Adrenal gland (tissue), 12 donors: ENCODE results near the gene FBLIM1. TPM values are rescaled to one million over a fixed set of nuclear protein-coding genes. Genes with fewer than 3 reads are reported as not detected.

ENCODE experiments used
- DNase-seq, 7 donors: peaks; one replicate each; pipeline ENCODE4 v3.0.0-alpha.2; 2019 to 2020
- H3K27ac ChIP-seq, 5 donors: fragments of 200-600 bp; sonication (generic) in 4 of 5; 1 replicate in 3 of 5; 2 replicates in 2 of 5; pipeline versions ENCODE4 v1.5.1 to v1.8.0; 2016 to 2020; ENCODE audit warnings: mild to moderate bottlenecking in 1 of 5
- H3K27me3 ChIP-seq: fragments of 200-600 bp; 2 replicates; pipeline ENCODE4 v1.8.0; 2021
- H3K36me3 ChIP-seq, 2 donors: fragments of 200-600 bp; replicated peaks in 1 of 2; 1 replicate in 1 of 2; 2 replicates in 1 of 2; pipeline versions ENCODE4 v1.5.1 to v1.8.0; 2018 to 2022
- H3K4me1 ChIP-seq, 2 donors: fragments of 200-600 bp; replicated peaks in 1 of 2; 1 replicate in 1 of 2; 2 replicates in 1 of 2; pipeline versions ENCODE4 v1.5.1 to v1.8.0; 2018 to 2021
- H3K4me3 ChIP-seq, 4 donors: fragments of 200-600 bp; sonication (generic) in 3 of 4; one replicate each; pipeline ENCODE4 v1.5.1; 2016 to 2018
- H3K9me3 ChIP-seq, 3 donors: fragments of 200-600 bp; sonication (generic) in 1 of 3; replicated peaks in 1 of 3; 1 replicate in 2 of 3; 2 replicates in 1 of 3; pipeline versions ENCODE4 v1.5.1 to v1.8.0; 2016 to 2021
- POLR2A ChIP-seq, 2 donors: fragments of 450-650 bp; IDR thresholded peaks; one replicate each; pipeline ENCODE4 v1.6.1; 2017; ENCODE audit warnings: antibody characterized with exemption in 2 of 2, mild to moderate bottlenecking in 2 of 2, moderate library complexity in 1 of 2
- WGBS, 4 donors: extraction: QIAGEN DNeasy Blood & Tissue Kit in 2 of 4; methylation state at CpG; one replicate each; pipeline versions ENCODE4 v1.1.5 to v1.1.7; 2013 to 2017; 5-methylcytosine and 5-hydroxymethylcytosine counted together
- intact Hi-C, 2 donors: fragments of 100-400 bp; cut with DNase I; formaldehyde crosslinking; loops; one replicate each; pipeline versions ENCODE4 v1.14.1 to v1.15.0; 2022 to 2023
- polyA plus RNA-seq, 3 donors: library from polyadenylated mRNA; stranded (reverse); fragments of 200-250 nt in 2 of 3; fragments of 350-450 nt in 1 of 3; fragmentation: Illumina TruSeq in 1 of 3; extraction: RNeasy Lipid Tissue Mini Kit (QIAGEN cat#74804) in 1 of 3; gene quantifications; one replicate each; pipeline ENCODE4 v1.2.3, GENCODE V29; 2013 to 2014
- total RNA-seq, 9 donors: library from RNA; depleted of rRNA in 4 of 9; stranded (reverse); fragments of >200 nt in 4 of 9; fragments of 120-200 nt in 1 of 9; fragmentation: NEBNext Ultra II Directional in 1 of 9; extraction: Animal tissue kit (Norgen Biotek cat#: 25700) in 1 of 9; gene quantifications; one replicate each; pipeline versions ENCODE4 v1.1.0 to v1.2.4, GENCODE V29; 2013 to 2023
- TF ChIP-seq, protein P1 (sequence below), 6 experiments: fragments of 450-650 bp in 4 of 6; fragments of 200-600 bp in 2 of 6; sonication (generic) in 1 of 6; IDR thresholded peaks; 1 replicate in 5 of 6; 2 replicates in 1 of 6; pipeline versions ENCODE4 v1.5.1 to v1.8.0; 2016 to 2021; ENCODE audit warnings: antibody characterized with exemption in 6 of 6, mild to moderate bottlenecking in 2 of 6, moderate library complexity in 1 of 6
- donor health status: healthy with polysubstance abuse.
- donor health status: Bipolar disorder and iron deficiency.
- donor health status: DM: yes; HTN: yes; CAD: no.
- donor health status: DM: no; HTN: no; CAD: no.
- donor health status: DM: no; HTN: no; CAD: no.
- donor health status: DM: yes; HTN: yes; CAD: no.

FBLIM1 gene
- total and polyA plus RNA-seq, 12 donors, result 4.0 to 103 (median 44.4) TPM

- 0 to 1% (median 0%) methylated on average over 12 to 77 of the region's 77 CpGs for WGBS, 4 donors
- H3K9me3 ChIP-seq, result no peaks in the 10 kb centered on the region
- intact Hi-C loops, result no loop called here
- H3K36me3 ChIP-seq, result no peaks in the 10 kb centered on the region
- peak overlapping the region; percentile 96 to 100 (median 99) for H3K27ac ChIP-seq
- TF ChIP-seq, protein P1, sequence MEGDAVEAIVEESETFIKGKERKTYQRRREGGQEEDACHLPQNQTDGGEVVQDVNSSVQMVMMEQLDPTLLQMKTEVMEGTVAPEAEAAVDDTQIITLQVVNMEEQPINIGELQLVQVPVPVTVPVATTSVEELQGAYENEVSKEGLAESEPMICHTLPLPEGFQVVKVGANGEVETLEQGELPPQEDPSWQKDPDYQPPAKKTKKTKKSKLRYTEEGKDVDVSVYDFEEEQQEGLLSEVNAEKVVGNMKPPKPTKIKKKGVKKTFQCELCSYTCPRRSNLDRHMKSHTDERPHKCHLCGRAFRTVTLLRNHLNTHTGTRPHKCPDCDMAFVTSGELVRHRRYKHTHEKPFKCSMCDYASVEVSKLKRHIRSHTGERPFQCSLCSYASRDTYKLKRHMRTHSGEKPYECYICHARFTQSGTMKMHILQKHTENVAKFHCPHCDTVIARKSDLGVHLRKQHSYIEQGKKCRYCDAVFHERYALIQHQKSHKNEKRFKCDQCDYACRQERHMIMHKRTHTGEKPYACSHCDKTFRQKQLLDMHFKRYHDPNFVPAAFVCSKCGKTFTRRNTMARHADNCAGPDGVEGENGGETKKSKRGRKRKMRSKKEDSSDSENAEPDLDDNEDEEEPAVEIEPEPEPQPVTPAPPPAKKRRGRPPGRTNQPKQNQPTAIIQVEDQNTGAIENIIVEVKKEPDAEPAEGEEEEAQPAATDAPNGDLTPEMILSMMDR (IDR thresholded peaks at IDR 0.05), result no peak
- peak; percentile 66 to 85 for TF ChIP-seq POLR2A (IDR thresholded peaks at IDR 0.05)
- DNase-seq, result peak; percentile 84 to 95 (median 88)
- H3K27me3 ChIP-seq, result no peaks in the 10 kb centered on the region
- peaks cover 7 to 17% of the 10 kb centered on the region in 2 donors for H3K4me1 ChIP-seq
- peak overlapping the region; percentile 58 to 77 (median 72) for H3K4me3 ChIP-seq
Measured at GRCh38 chr1:15834406-15835204, 76.0 kb downstream of the FBLIM1 start.

DNA sequence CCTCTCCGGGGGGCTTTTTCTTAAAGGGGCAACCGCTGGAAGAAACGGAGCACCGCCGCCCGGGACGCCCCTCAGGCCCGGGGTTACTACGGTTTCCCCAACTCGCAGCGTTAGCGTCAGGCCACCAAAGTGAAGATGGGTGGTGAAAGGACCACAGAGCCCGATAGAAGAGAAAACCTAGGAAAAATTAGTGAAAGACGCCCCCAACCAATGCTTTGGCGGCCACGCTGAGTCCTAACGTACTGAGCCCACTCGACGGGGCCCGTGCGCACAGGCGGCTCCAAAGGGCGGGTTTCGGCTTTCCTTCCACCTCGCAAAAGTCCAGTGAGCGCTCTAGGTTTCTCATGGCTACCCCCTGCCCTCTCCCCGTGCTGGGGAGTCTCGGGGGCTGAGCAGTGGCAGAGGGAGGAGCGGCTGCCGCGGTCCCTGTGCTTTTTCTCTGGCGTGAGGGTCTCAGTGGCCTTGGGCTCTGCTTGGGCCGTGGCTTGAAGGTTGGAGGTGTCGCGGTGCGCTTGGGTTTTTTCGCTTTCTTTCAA is 76.7 kb downstream of the FBLIM1 start:
- peak overlapping the region; percentile 96 to 100 (median 99) for H3K27ac ChIP-seq
- DNase-seq, result no peak
- intact Hi-C loops, result no loop called here
- H3K4me3 ChIP-seq, result peak overlapping the region; percentile 58 to 77 (median 72)
- no peaks in the 10 kb centered on the region for H3K27me3 ChIP-seq
- no peak for TF ChIP-seq POLR2A (IDR thresholded peaks at IDR 0.05)
- TF ChIP-seq, protein P1 (IDR thresholded peaks at IDR 0.05), result no peak
- no peaks in the 10 kb centered on the region for H3K9me3 ChIP-seq
- WGBS, 4 donors, result 0 to 1% (median 0%) methylated on average over 4 to 37 of the region's 37 CpGs
- peaks cover 7 to 17% of the 10 kb centered on the region in 2 donors for H3K4me1 ChIP-seq
- H3K36me3 ChIP-seq, result no peaks in the 10 kb centered on the region

DNA sequence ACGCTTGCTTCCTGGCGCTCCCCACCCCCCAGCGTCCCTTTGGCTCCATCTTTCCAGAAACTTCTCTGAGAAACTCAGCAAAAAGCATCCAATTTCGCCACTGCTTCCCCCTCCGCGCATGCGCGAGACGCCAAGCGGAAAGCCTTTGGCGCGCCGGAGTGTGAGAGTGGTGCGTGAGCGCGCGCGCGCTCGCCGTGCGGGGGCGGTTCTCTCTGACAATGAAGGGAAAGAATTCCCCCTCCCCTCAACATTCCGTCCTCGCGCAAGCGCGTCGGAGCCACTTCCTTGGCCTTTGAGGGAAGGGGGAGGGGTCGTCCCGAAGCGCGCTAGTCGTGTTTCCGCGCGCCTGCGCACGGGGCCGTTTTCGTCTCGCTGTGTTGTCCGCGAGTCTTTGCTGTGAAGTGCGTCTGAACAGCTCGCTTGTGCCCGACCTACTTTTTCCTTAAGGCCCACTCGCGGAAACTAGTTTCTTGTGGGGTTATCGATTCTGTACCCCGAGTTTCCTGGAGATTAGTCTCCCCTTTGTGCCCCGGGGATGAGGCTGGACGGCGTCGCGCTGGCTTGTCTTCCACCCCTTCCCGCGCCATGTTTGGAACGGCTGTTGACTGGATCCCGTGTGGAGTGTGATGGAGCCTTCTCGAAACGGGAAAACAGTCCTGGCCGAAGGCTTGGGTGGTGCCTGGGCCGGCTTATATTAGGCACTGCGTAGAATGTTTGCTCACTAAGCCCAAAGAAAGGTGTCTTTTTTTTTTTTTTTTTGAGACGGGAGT is 77.3 kb downstream of the FBLIM1 start:
- Histone ChIP-seq H3K9me3 (no peaks in the 10 kb centered on the region), H3K27me3 (no peaks in the 10 kb centered on the region), H3K36me3 (no peaks in the 10 kb centered on the region), H3K4me3 (peak overlapping the region in 3 of 4 donors; percentile 68 to 77 (median 76)), H3K27ac (peak overlapping the region; percentile 96 to 100 (median 99)), H3K4me1 (peaks cover 7 to 14% of the 10 kb centered on the region in 2 donors)
- TF ChIP-seq, protein P1 (IDR thresholded peaks at IDR 0.05), result no peak
- TF ChIP-seq POLR2A (IDR thresholded peaks at IDR 0.05), result peak; percentile 83 to 96
- peak; percentile 99 to 100 (median 99) for DNase-seq
- WGBS, 4 donors, result 2 to 6% (median 3%) methylated on average over 35 to 66 of the region's 66 CpGs
- intact Hi-C loops, result no loop called here

Other genes starting within 250 kb of the FBLIM1 start
- gene CASP9, start 234.6 kb upstream of the FBLIM1 start, total RNA-seq, result 100 to 1,000 TPM in 1 of 9 donors, 10 to 100 TPM in 8; 16.1 to 132 (median 23.9) TPM
- gene CASP9, start 234.6 kb upstream of the FBLIM1 start, polyA plus RNA-seq, result 10 to 100 TPM; 55.7 to 63.6 (median 62.5) TPM
- gene DNAJC16, start 231.9 kb upstream of the FBLIM1 start, total RNA-seq, result 10 to 100 TPM; 12.2 to 34.0 (median 21.4) TPM
- gene DNAJC16, start 231.9 kb upstream of the FBLIM1 start, polyA plus RNA-seq, result 10 to 100 TPM in 1 of 3 donors, 1 to 10 TPM in 2; 4.8 to 13.6 (median 8.0) TPM
- 10 to 100 TPM in 1 of 9 donors, 1 to 10 TPM in 7, under 1 TPM in 1; 0.37 to 15.0 (median 1.7) TPM for gene AGMAT, start 173.7 kb upstream of the FBLIM1 start, total RNA-seq
- 1 to 10 TPM in 1 of 3 donors, under 1 TPM in 2; 0.16 to 5.6 (median 0.30) TPM for gene AGMAT, start 173.7 kb upstream of the FBLIM1 start, polyA plus RNA-seq
- 10 to 100 TPM; 12.1 to 46.3 (median 30.2) TPM for gene DDI2, start 141.3 kb upstream of the FBLIM1 start, total RNA-seq
- gene DDI2, start 141.3 kb upstream of the FBLIM1 start, polyA plus RNA-seq, result 10 to 100 TPM in 2 of 3 donors, 1 to 10 TPM in 1; 5.3 to 19.1 (median 12.7) TPM
- gene PLEKHM2, start 74.5 kb upstream of the FBLIM1 start, total RNA-seq, result 10 to 100 TPM; 25.8 to 92.9 (median 71.1) TPM
- gene PLEKHM2, start 74.5 kb upstream of the FBLIM1 start, polyA plus RNA-seq, result 100 to 1,000 TPM in 1 of 3 donors, 10 to 100 TPM in 2; 42.8 to 103 (median 63.7) TPM
- 10 to 100 TPM in 2 of 9 donors, 1 to 10 TPM in 6, under 1 TPM in 1; 0.44 to 12.3 (median 5.5) TPM for gene SLC25A34, start 22.5 kb upstream of the FBLIM1 start, total RNA-seq
- 10 to 100 TPM in 1 of 3 donors, 1 to 10 TPM in 2; 4.7 to 11.1 (median 6.0) TPM for gene SLC25A34, start 22.5 kb upstream of the FBLIM1 start, polyA plus RNA-seq
- gene TMEM82, start 16.3 kb upstream of the FBLIM1 start, total RNA-seq, result under 1 TPM in 1 of 9 donors, not detected in 8; 0.14 TPM
- gene TMEM82, start 16.3 kb upstream of the FBLIM1 start, polyA plus RNA-seq, result not detected
- 1 to 10 TPM in 2 of 9 donors, under 1 TPM in 7; 0.24 to 6.0 (median 0.74) TPM for gene UQCRHL, start 48.9 kb downstream of the FBLIM1 start, total RNA-seq
- gene UQCRHL, start 48.9 kb downstream of the FBLIM1 start, polyA plus RNA-seq, result 1 to 10 TPM; 1.2 to 4.5 (median 2.3) TPM
- 10 to 100 TPM; 17.4 to 51.2 (median 34.2) TPM for gene SPEN, start 88.9 kb downstream of the FBLIM1 start, total RNA-seq
- 10 to 100 TPM; 16.4 to 31.2 (median 18.8) TPM for gene SPEN, start 88.9 kb downstream of the FBLIM1 start, polyA plus RNA-seq
- gene ZBTB17, start 217.3 kb downstream of the FBLIM1 start, total RNA-seq, result 10 to 100 TPM; 21.6 to 50.2 (median 33.3) TPM
- 100 to 1,000 TPM in 2 of 3 donors, 1 to 10 TPM in 1; 8.0 to 172 (median 114) TPM for gene ZBTB17, start 217.3 kb downstream of the FBLIM1 start, polyA plus RNA-seq
- not detected for gene SRARP, start 245.4 kb downstream of the FBLIM1 start, total RNA-seq
- gene SRARP, start 245.4 kb downstream of the FBLIM1 start, polyA plus RNA-seq, result not detected